Omental fat pad (tissue), 4 donors: Measurements from ENCODE around the gene SEPTIN5. TPM values are rescaled to one million over a fixed set of nuclear protein-coding genes. Genes with fewer than 3 reads are reported as not detected.

Source experiments
- ATAC-seq: fragments of 150-250 bp; one replicate; pipeline ENCODE4 v1.9.1; 2016; ENCODE audit warnings: mild to moderate bottlenecking, moderate library complexity; ENCODE audit not compliant: low FRiP score
- DNase-seq: peaks from one replicate; pipeline ENCODE4 v3.0.0-alpha.2; 2019; ENCODE audit warnings: low spot score
- CTCF ChIP-seq, 3 donors: fragments of 450-650 bp; IDR thresholded peaks; one replicate each; pipeline ENCODE4 v1.5.1; 2016 to 2017; ENCODE audit warnings: antibody characterized with exemption in 3 of 3, mild to moderate bottlenecking in 3 of 3, moderate library complexity in 2 of 3
- total RNA-seq, 4 donors: library from RNA; depleted of rRNA; stranded (reverse); fragments of >200 nt; gene quantifications; one replicate each; pipeline ENCODE4 v1.1.0, GENCODE V29; 2016

SEPTIN5 gene
- total RNA-seq, 4 donors from 2014 or later = 3.7 to 19.1 (median 5.9) TPM

- TF ChIP-seq CTCF (IDR thresholded peaks at IDR 0.05) = no peak
Measured at GRCh38 chr22:19757985-19758895, 43.9 kb downstream of the SEPTIN5 start.

GRCh38 chr22:19758896-19759426 is 44.7 kb downstream of the SEPTIN5 start:
- DNase-seq (no peak), ATAC-seq (no peak)
- TF ChIP-seq CTCF (IDR thresholded peaks at IDR 0.05) = no peak

More at GRCh38 chr22:19757985-19758895, 43.9 kb downstream of the SEPTIN5 start:
- DNase-seq = no peak
- ATAC-seq = no peak

GRCh38 chr22:19759427-19760057 is 45.2 kb downstream of the SEPTIN5 start:
- TF ChIP-seq CTCF (IDR thresholded peaks at IDR 0.05) = no peak
- ATAC-seq = no peak
- no peak for DNase-seq

- no peak for ATAC-seq
- no peak for TF ChIP-seq CTCF (IDR thresholded peaks at IDR 0.05)
- no peak for DNase-seq
Measured at GRCh38 chr22:19760058-19760950, 46.0 kb downstream of the SEPTIN5 start, which contains the start of gene TBX1. TSS of gene TBX1 (plus strand) at chr22:19760778. CDS start at chr22:19760844, 66 bp downstream.

- no peak for ATAC-seq
- no peak for TF ChIP-seq CTCF (IDR thresholded peaks at IDR 0.05)
- DNase-seq = no peak
Measured at GRCh38 chr22:19760951-19761724, 46.8 kb downstream of the SEPTIN5 start.
